HG02610 (cell line): ENCODE data around the gene PALS1.

ENCODE experiments used
- ATAC-seq: cut with Tn5 transposase; IDR thresholded peaks from one replicate; pipeline ENCODE4 v1.9.1; 2021; ENCODE audit warnings: mild to moderate bottlenecking, moderate library complexity; ENCODE audit not compliant: unreplicated experiment

The PALS1 gene

DNA sequence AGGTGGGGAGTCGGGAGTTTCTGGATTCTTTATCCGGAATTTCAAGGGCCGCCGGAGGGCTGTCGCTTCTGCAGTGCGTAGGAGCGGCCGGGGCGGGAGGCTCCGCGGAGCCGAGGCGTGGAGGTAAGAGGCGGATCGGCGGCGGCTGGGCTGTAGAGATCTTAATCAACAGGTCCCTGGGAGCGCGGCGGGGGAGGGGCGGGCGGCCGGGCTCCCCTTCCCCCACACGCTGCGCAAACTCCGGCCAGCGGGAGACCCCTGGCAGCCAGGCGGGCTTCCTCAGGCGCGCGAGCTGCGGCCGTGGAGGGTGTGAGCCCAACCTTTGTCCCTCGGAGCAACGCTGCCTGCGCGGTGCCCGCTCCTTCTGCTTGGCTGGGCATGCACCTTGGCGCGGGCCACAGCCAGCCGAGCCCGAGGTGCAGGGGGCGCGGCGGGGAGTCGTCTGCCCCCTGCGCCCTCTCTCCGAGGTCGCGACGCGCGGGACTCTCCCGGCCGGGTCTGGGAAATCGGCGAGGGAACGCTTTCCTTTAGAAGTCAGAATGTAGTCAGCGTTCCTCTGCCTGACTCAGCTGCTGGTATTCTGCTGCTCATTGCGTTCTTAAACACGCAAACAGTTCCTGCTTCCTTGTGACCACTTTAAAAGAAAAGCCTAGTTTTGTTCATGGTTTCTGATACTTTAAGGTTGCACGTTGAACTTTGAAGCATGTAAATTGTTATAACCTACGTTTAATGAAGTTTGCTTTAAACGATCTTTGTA is at the start of gene PALS1:
Gene PALS1, plus strand, starts transcription at position 25 of the 757 bp plus-strand sequence. CDS start 37,736 bp downstream, outside the sequence.
- peak; percentile 37 for ATAC-seq

DNA sequence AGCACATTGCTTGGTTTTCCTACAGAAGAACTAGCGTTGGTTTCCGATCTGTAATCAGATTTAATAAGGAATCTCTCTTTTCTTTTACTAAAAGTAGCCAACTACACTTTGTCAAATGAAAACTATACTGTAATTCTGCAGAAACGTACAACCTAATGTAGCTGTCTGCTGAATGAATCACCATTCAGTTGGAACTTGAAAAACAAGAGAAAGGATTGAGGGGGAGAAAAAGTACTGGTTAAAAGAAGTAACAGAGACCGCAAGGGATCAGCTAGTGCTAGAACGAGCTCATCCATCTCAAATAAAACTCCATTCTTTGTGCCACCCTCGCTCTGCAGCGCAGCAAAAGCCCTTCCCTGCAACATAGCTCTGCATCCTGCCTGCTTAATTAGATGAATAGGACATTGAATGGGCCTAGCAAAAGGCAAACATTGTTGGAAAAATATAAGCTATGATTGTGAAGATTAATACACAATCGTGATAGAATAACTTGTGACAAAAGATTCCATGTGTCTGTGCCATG is 49.4 kb upstream of the PALS1 start:
- ATAC-seq, result no peak

DNA sequence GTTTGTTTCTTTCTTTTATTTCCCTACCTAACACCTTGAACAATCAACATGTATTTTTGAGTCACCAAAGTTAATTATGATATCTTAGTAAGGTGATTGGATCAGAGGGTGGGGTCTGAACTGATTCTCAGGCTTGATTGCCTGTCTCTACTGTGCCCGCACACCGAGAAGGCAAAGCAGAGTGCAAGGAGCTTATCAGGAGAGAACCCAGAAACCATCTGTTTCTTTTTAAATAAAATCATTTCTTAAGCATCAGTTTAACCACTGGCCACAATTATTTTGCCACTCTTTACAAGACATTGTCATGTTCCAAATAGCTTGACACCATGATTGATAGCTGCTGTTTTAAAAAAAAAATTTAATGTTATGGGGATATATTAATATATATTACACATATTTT is 48.9 kb upstream of the PALS1 start:
- ATAC-seq, result no peak

DNA sequence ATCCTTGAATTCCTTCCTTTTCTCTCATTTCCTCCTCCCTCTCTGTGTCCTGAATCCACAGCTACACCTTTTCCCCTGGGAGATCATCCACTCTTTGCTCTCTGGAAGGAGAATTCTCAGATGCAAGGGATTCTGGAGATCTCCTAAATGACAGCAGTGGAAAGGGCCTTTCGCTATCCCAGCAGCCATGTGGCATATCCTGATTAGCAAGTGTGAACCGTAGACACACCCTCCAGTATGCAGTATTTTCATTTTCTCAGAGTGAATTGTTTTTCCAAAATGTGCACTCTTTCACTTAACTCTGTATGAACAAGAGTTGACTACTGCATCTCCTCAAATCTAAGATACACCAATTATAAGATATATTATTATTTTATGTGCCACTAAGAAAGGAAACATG is 46.0 kb upstream of the PALS1 start:
- ATAC-seq, result no peak

DNA sequence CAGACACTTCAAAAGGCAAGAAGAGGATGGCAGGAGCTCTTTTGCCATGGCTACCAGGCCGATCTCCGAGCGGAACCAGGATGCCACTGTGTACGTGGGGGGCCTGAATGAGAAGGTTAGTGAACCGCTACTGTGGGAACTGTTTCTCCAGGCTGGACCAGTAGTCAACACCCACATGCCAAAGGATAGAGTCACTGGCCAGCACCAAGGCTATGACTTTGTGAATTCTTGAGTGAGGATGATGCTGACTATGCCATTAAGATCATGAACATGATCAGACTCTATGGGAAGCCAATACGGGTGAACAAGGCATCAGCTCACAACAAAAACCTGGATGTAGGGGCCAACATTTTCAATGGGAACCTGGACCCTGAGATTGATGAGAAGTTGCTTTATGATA is 42.2 kb upstream of the PALS1 start:
- ATAC-seq, result no peak

DNA sequence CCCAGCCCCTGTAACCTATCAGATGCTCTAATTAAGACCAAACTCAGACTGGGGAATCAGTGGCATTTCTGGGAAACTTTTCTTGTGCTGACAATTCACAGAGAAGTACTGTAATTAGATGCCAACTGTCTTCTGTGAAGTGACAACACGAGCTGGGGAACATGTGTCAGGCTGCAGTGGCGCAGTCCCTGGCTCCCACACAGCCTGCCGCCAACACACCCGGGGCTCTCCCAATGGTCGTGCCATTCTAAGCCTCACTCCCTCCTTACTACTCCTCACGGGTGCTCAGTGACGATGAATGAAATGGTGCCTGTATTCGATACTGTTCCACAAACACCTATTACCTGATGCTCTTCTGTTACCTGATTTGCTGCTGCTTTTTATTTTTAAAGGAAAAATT is 33.4 kb upstream of the PALS1 start:
- ATAC-seq, result no peak

DNA sequence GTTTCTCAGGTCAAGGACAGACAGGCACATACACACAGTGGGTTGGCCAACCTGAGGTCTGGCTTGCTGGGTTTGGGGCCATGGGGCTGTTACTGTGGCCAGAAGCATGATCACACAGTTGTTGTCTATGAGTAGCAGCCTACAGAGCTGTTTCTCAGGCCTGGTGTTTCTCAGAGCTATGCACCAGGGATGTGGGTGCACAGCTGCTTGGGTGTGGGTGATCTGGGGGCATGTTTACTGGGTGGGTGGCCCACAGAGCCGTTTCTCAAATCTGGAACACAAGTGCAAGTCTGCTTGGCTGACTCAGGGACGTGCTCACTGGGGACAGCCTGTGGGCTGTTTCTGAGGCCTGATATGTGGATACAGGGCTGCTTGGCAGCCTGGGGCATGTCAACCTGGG is 23.1 kb upstream of the PALS1 start:
- no peak for ATAC-seq

DNA sequence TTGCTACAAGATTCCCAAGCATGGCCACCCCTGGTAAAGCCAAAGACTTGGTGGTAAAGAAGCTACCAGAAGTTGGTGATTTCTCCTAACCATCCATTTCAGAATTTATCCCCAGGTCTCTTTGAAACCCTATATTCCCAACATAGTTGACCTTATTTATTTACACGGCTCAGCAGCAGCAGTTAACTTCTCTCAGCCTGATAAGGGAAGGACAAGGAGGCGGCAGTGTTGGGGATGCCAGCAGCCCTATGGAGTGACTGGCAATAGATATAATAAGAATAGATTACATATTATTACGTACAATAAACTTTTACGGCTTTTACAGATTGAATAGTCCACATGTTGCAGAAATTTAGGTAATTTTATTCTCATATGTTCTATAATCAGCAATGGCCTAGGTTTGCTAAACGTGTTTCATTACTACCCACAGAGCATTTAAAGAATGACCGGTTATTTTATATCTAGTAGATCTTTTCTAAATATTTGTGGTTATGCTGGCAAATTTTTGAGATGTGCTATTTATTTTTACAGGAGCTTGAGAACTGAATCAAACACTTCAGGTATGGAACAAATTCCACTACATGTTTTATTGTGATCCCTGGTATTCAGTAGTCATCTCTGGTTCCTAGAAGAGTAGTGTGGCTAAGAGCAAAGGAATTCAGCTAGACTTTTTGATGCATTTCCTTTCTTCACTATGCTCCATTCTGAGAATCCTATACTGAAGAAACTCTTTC is 19.8 kb upstream of the PALS1 start:
- ATAC-seq, result no peak

DNA sequence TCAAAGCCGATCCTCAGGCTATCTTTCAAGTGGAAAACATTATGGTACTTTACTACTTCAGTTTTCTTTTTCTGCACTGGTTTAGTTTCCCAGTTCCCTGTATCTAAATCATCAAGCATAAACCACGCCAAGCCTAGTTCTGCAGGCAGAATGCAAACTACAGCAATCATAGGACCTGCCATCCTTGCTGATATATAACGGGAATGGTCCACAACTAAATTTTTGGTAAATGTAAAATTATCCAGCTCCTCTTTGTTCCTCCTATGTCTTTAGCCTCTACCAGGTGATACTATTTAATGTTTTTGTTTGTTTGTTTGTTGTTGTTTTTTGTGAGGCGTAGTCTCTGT is 19.3 kb upstream of the PALS1 start:
- no peak for ATAC-seq

DNA sequence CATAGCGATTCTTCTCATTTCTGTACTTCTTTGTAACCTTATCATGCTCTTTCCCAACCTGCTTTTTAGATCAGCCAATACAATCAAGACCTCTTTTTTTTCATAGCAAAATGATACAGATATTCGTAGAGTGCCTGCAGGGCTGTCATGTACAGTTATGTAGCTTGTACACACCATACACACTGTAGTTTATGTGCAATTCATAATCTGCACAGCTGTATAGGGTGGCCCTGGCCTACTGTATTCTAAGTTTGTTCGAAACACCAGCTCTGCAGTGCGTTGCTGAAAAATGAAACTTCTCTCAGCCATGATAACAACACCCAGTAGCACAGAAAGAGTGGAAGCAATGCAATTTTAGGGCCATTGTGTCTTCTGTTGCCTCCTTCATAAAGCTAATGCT is 15.7 kb upstream of the PALS1 start:
- ATAC-seq, result no peak

DNA sequence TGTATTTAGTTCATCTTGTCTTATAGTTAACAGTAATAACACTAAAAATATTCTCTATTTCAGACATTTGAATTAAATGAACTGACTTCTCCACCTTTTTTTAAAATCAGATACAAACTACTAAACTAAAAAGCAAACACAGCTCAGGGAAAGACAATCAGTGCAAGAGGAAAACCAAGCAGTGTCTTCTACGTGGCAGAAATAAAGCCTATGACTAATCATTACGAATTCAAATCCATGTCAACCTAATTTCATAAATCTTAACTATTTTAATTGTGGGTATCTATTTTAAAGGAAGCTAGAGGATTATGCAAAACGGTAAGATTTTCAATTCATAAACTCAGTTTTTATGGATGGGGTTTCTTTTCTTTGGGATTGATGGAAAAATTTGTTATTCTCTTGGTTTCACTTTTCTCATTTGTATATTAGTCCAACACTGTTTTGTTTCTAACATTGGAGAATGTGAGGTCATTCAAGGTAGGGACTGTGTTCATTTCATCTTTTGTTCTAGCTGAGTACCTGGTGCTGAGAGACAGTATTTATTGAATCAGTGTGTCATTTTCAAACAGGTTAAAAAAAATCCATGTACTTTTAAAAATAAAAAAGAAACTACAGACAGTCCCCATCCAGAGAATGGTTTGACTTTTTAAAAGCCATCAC is 12.8 kb upstream of the PALS1 start:
- ATAC-seq, result no peak

DNA sequence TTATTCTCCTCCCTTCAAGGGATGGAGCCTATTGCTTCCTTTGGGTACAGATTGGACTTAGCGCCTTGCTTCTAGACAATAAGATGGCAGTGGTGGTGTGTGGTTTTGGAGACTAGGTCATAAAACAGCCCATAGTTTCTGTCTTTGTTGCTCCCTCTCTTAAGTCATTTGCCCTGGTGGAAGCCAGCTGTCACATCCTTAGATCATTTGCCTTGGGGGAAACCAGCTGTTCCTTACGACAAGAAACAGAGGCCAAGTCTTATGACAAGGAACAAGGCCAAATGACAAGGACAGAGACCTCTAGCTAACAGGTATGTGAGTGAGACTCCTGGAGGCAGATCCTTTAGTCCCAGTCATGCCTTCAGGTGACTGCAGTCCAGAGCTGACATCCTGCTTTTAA is 9.2 kb upstream of the PALS1 start:
- ATAC-seq, result no peak

DNA sequence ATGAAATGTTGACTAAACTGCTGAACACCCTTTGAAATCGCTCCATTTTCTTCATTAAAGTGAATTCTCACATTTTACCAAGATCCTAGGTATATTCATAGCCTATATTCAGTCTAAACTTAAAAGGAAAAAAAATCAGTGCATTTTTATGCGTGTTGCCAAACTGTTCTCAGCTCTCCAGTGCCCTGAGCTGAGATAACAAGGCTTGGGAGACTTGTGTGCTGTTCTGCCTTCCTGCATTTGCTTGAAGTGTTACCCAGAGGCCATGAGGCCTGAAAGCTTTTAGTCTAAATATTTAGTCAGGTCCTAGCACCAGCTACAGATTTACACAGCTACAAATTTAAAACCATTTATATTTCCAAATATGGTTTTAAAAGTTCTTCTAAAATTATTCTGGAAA is 8.6 kb upstream of the PALS1 start:
- ATAC-seq, result no peak

DNA sequence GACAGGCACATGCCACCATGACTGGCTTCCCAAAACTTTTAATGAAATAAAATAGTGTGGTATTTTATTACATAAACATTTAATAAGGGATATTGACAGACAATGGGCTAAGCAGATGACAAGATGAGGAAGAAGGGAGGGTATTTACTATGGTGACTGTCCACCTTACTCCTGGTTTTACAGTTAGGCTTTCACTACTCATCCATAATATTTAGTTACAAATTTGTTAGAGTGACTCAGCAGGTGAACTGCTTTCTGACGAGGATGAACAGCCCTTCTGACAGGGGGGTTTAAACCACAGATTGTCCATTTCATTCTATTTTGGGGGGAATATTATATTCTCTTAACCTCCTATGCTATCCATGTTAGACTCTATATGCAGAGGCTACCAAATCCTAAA is 3.6 kb upstream of the PALS1 start:
- no peak for ATAC-seq

DNA sequence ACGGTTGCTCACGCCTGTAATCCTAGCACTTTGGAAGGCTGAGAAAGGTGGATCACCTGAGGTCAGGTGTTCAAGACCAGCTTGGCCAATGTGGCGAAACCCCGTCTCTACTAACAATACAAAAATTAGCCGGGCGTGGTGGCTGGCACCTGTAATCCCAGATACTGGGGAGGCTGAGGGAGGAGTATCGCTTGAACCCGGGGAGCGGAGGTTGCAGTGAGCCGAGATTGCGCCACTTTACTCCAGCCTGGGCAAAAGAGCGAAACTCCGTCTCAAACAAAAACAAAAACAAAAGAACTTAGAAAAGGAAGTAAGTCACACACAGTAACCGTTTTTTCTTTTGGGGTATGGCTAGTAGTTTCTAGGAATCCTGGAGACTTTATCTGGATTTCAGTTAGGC is 1.7 kb upstream of the PALS1 start:
- no peak for ATAC-seq

DNA sequence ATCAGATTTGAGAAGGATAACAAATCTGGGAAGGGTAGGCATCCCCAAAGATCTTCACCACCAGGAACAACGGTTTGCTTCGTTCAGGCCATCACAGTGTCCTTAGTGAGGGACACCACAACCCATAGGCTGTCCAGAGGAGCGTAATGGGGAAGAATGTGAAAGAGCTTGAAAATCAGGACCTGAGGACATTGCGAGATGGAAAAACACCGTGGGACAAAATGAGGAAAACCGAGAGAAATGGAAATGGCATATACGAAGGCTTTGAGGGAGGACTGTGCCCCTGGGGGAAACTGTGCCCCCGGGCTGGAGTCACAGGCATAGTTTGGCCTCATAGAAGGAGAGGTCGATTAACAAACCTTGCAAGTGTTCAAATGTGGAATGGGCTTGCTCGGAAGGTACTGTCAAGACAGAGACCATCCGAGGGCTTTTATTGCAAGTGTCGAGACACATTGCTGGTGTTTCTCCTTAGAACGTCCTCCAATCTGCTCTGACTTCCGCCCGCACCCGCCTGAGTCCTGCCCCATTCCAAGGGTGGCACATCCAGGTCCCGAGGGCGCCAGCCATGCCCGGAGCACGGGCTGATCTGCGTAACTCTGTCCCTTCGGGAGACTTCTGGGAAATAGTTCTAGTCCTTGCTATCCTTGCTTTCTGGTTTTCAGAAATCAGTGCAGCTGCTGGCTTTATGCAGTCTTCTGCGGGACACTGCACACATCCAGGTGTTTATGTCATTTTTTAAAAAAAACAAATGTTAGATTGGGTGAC is 885 bp upstream of the PALS1 start:
- peak; percentile 12 for ATAC-seq

DNA sequence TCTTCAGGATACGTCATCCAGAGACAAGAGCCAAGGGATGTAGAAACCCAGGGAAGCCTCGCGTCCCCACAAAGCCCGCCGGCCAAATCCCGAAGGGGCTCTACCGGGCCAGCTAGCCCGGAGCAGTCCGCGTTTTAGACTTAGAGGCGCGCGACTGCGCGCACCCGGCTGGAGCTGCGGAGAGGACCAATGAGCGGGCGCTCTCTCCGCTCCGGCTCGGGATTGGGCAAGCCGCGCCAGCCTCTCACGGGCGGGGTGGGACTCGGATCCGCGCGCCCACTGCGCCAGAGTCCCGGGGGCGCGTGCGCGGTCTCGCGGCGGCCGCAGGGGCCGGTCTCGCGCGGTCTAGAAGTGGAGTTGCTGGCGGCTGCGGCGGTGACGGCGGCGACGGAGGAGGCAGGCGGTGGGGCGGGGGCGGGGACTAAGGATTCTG is 241 bp upstream of the PALS1 start:
- ATAC-seq, result peak; percentile 93

DNA sequence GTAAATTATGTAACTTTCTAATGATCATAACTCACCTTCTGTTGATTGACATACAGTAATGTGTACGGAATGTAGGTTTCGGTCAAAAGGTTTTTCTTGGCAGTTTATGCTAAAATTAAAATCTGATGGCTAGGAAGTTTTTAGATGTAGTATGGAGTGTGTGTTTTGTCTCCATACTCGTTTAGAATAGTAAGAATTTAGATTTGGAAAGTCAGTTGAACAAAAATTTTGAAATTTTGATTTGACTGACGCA is 859 bp downstream of the PALS1 start:
- no peak for ATAC-seq

DNA sequence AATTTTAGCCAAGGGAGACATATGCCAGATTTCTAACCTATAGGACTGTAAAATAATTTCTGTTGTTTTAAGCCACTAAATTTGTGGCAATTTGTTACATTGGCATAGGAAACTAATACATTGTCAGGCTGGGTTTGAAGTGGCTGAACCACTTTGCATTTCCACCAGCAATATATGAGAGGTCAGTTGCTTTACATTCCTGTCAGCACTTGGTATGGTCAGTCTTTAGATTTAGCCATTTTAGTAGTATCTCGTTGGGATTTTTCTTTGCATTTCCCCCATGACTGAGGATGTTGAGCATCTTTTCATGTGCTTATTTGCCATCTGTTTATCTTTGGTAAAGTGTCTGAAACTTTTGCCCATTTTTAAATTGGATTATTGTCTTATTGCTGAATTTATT is 3.9 kb downstream of the PALS1 start:
- no peak for ATAC-seq

DNA sequence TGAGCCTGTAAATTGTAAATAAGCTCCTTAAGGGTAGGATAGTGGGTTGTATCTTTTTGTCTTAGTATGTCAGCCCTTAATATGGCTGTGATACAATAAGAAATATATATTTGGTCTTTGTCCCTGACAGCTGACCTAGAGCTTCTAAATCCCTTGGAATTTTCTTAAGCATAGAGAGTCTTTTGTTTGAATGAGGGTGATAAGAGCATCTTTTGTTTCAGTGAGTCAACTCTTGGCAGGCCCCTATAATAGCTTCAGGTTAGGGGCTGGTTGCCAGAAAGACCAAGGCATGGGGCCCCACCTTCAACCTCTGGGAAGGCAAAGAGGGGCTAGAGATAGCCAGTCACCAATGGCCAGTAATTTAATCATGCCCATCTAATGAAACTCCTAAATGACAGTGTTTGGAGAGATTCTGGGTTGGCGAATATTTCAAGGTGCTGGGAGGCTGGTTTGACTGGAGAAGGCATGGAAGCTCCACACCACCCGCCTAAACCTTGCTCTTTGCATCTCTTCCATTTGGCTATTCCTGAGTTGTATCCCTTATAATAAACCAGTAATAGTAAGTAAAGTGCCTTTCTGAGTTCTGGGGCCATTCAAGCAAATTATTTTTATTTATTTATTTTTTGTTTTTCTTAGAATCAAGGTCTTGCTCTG is 10.5 kb downstream of the PALS1 start:
- ATAC-seq, result no peak

DNA sequence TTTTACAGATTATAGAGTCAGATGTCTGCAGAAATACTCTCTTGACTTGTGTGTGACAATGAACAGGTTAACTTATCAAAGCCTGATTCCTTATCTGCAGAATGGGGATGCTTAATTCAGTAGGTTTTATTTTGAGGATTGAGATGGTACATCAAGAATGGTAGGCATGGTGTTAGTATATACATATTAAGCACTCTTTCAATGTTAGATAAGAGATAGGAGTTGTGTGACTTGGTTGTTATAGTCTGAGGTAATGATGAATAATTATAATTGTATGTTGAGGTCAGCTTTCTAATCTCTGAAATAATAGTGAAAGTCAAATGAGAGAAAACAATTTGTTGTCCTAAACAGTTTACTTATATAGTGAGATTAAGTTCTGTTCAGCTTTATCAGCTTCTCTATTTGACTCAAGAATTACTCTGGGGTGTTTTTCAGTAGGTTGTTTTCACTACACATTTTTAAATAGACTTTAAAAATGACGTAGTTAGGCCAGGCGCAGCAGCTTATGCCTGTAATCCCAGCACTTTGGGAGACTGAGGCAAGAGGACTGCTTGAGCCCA is 11.9 kb downstream of the PALS1 start:
- ATAC-seq, result peak; percentile 44
